Tibial nerve (tissue), 4 donors: ENCODE measurements around the gene VANGL1. TPM values are rescaled to one million over a fixed set of nuclear protein-coding genes. Genes with fewer than 3 reads are reported as not detected.

Source experiments
- DNase-seq, 2 donors: peaks; one replicate each; pipeline ENCODE4 v3.0.0-alpha.2; 2019; ENCODE audit warnings: low spot score in 2 of 2
- H3K27ac ChIP-seq, 4 donors: fragments of 200-600 bp; sonication (generic) in 3 of 4; one replicate each; pipeline ENCODE4 v1.5.1; 2017 to 2019; ENCODE audit warnings: mild to moderate bottlenecking in 1 of 4
- H3K27me3 ChIP-seq, 2 donors: fragments of 200-600 bp; sonication (generic) in 1 of 2; one replicate each; pipeline versions ENCODE4 v1.5.1 to v1.6.0; 2017 to 2019
- H3K36me3 ChIP-seq, 3 donors: fragments of 200-600 bp; sonication (generic); one replicate each; pipeline ENCODE4 v1.5.1; 2018 to 2019
- H3K4me1 ChIP-seq, 4 donors: fragments of 200-600 bp; sonication (generic) in 3 of 4; one replicate each; pipeline ENCODE4 v1.5.1; 2017 to 2019
- H3K4me3 ChIP-seq, 4 donors: fragments of 200-600 bp; sonication (generic) in 3 of 4; one replicate each; pipeline ENCODE4 v1.5.1; 2017 to 2019; ENCODE audit warnings: mild to moderate bottlenecking in 1 of 4, moderate library complexity in 1 of 4
- H3K9me3 ChIP-seq, 4 donors: fragments of 200-600 bp; sonication (generic) in 3 of 4; one replicate each; pipeline ENCODE4 v1.5.1; 2017 to 2019
- EP300 ChIP-seq, 2 donors: sonication (generic); formaldehyde crosslinking; IDR thresholded peaks; one replicate each; pipeline ENCODE4 v1.6.1; 2017; ENCODE audit warnings: antibody characterized with exemption in 2 of 2, mild to moderate bottlenecking in 1 of 2
- POLR2A ChIP-seq, 2 donors: fragments of 450-650 bp; IDR thresholded peaks; one replicate each; pipeline ENCODE4 v1.6.1; 2017; ENCODE audit warnings: antibody characterized with exemption in 2 of 2, mild to moderate bottlenecking in 2 of 2, moderate library complexity in 2 of 2
- WGBS, 2 donors: methylation state at CpG; one replicate each; pipeline ENCODE4 v1.1.5; 2018; 5-methylcytosine and 5-hydroxymethylcytosine counted together
- total RNA-seq, 4 donors: library from RNA; depleted of rRNA; stranded (reverse); fragments of >200 nt; gene quantifications; one replicate each; pipeline ENCODE4 v1.1.0, GENCODE V29; 2016
- TF ChIP-seq, protein P1 (sequence below), 5 experiments: fragments of 200-600 bp in 3 of 5; fragments of 450-650 bp in 2 of 5; sonication (generic) in 3 of 5; IDR thresholded peaks; one replicate each; pipeline ENCODE4 v1.5.1; 2016 to 2019; ENCODE audit warnings: antibody characterized with exemption in 5 of 5, mild to moderate bottlenecking in 3 of 5, moderate library complexity in 2 of 5

Gene VANGL1
- total RNA-seq, 4 donors from 2014 or later, result 4.5 to 8.8 (median 6.8) TPM

DNA sequence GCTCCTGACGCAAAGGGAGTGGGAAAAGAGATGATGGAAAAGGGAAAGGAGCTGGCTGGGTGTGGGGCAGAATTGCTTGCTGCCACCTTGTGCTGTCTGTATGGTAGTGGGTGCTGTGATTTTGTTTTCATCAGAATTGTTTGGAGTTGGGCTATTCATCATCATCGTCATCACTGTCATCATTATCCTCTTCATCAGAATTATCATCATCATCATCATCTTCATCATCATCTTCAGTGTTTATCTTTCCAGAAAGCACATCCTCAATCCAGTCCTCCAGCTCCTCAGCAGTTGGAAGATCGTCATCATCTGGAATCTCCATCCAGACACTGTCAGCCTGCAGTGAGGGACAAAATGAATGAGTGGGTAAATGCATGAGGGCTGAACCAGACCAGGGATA, 59.3 kb downstream of the VANGL1 start:
- Histone ChIP-seq H3K36me3 (no peaks in the 10 kb centered on the region), H3K4me1 (peaks cover 0 to 8% (median 0%) of the 10 kb centered on the region in 4 donors), H3K27me3 (no peaks in the 10 kb centered on the region), H3K4me3 (no peak overlapping the region), H3K27ac (no peak overlapping the region), H3K9me3 (no peaks in the 10 kb centered on the region)
- WGBS, 2 donors, result 58 to 72% methylated on average over 3 of the region's 3 CpGs
- TF ChIP-seq, protein P1, sequence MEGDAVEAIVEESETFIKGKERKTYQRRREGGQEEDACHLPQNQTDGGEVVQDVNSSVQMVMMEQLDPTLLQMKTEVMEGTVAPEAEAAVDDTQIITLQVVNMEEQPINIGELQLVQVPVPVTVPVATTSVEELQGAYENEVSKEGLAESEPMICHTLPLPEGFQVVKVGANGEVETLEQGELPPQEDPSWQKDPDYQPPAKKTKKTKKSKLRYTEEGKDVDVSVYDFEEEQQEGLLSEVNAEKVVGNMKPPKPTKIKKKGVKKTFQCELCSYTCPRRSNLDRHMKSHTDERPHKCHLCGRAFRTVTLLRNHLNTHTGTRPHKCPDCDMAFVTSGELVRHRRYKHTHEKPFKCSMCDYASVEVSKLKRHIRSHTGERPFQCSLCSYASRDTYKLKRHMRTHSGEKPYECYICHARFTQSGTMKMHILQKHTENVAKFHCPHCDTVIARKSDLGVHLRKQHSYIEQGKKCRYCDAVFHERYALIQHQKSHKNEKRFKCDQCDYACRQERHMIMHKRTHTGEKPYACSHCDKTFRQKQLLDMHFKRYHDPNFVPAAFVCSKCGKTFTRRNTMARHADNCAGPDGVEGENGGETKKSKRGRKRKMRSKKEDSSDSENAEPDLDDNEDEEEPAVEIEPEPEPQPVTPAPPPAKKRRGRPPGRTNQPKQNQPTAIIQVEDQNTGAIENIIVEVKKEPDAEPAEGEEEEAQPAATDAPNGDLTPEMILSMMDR (IDR thresholded peaks at IDR 0.05), result no peak
- DNase-seq, result no peak

DNA sequence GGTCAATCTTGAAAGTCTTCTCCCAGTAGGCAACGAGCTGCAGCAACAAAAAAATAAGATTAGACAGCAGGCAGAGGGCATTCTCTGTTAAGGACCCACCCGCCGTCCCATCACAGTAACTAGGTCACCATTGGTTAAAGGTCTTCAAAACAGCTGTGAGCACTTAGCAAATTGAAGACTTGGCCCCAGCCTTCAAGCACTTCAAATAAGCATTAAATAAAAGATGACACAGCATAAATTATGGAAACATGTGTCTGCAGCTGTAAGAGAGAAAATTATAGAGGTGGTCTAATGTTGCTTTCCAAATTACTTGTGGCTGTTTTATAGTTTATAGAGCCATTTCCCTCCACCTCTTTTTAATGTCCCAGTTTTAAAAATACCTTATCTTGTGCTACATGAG, 61.2 kb downstream of the VANGL1 start:
- Histone ChIP-seq H3K36me3 (no peaks in the 10 kb centered on the region), H3K27ac (no peak overlapping the region), H3K9me3 (no peaks in the 10 kb centered on the region), H3K4me3 (no peak overlapping the region), H3K27me3 (no peaks in the 10 kb centered on the region), H3K4me1 (peaks cover 0 to 16% (median 0%) of the 10 kb centered on the region in 4 donors)
- TF ChIP-seq POLR2A (IDR thresholded peaks at IDR 0.05), result no peak
- no peak for TF ChIP-seq EP300 (IDR thresholded peaks at IDR 0.05)
- TF ChIP-seq, protein P1 (IDR thresholded peaks at IDR 0.05), result no peak
- WGBS, 2 donors, result 33 to 41% methylated on average over 3 of the region's 3 CpGs
- no peak for DNase-seq

DNA sequence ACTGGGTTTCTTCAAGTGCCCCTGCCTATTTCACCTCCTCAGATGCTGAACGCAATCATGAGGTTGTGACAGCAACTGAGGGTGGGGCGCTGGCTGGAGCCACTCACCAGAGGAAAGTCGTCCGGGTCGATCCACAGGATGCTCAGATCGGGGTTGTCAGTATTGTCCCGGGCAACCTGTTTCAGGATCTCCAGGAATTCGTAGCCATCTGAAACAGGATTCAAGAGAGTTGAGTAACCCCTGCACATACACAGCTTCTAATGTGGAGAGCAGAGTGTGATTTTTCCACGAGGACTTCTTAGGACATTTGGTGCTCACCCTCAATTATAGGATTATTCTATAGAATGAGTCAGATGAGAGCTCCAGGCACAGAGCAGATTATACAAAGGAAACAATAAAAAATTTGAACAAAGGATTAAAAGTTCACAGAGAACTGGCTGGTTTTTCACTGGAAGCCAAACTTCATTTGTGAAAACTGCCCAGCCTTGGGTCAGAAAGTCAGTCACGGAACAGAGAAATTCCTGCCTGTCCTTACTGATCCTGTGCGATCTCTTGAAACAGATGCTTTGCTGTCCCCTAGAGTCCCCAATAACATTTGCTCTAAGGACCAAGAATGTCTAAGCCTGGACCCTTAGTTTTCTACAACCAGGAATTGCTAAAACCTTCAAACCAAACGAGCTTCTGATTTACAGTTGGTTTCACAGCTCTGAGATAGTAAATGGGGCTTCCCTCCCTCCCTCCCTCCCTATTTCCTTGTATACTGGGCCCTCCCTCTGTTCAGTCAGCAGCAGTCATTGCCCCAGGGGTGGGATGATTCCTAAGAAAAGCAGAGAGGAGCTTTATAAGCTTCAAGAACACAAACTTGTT, 63.5 kb downstream of the VANGL1 start:
- Histone ChIP-seq H3K4me1 (peaks cover 0 to 16% (median 0%) of the 10 kb centered on the region in 4 donors), H3K9me3 (no peaks in the 10 kb centered on the region), H3K4me3 (no peak overlapping the region), H3K36me3 (no peaks in the 10 kb centered on the region), H3K27me3 (no peaks in the 10 kb centered on the region), H3K27ac (peak overlapping the region in 1 of 4 donors; percentile 34)
- no peak for DNase-seq
- WGBS, 2 donors, result 63 to 72% methylated on average over 12 of the region's 12 CpGs
- TF ChIP-seq, protein P1 (IDR thresholded peaks at IDR 0.05), result no peak
- no peak for TF ChIP-seq EP300 (IDR thresholded peaks at IDR 0.05)
- TF ChIP-seq POLR2A (IDR thresholded peaks at IDR 0.05), result no peak

GRCh38 chr1:115705963-115706362, 64.2 kb downstream of the VANGL1 start:
- 58 to 66% methylated on average over 9 of the region's 9 CpGs for WGBS, 2 donors
- no peak for DNase-seq
- Histone ChIP-seq H3K4me1 (peaks cover 0 to 16% (median 0%) of the 10 kb centered on the region in 4 donors), H3K9me3 (no peaks in the 10 kb centered on the region), H3K4me3 (no peak overlapping the region), H3K36me3 (no peaks in the 10 kb centered on the region), H3K27me3 (no peaks in the 10 kb centered on the region), H3K27ac (no peak overlapping the region)
- no peak for TF ChIP-seq POLR2A (IDR thresholded peaks at IDR 0.05)

GRCh38 chr1:115706587-115707425, 65.0 kb downstream of the VANGL1 start:
- Histone ChIP-seq H3K36me3 (no peaks in the 10 kb centered on the region), H3K9me3 (no peaks in the 10 kb centered on the region), H3K27ac (no peak overlapping the region), H3K4me3 (no peak overlapping the region), H3K4me1 (peaks cover 0 to 16% (median 0%) of the 10 kb centered on the region in 4 donors), H3K27me3 (no peaks in the 10 kb centered on the region)
- no peak for TF ChIP-seq EP300 (IDR thresholded peaks at IDR 0.05)
- no peak for TF ChIP-seq POLR2A (IDR thresholded peaks at IDR 0.05)
- TF ChIP-seq, protein P1 (IDR thresholded peaks at IDR 0.05), result peak; percentile 20 to 70 (median 50)
- 46 to 51% methylated on average over 8 of the region's 8 CpGs for WGBS, 2 donors
- DNase-seq, result no peak
